GM21390 (cell line): ENCODE results near the gene ATG101.
A peak's percentile ranks its signal among the peaks of the same experiment; 100 is the strongest.

Source experiments
- ATAC-seq: cut with Tn5 transposase; IDR thresholded peaks from one replicate; pipeline ENCODE4 v1.9.1; 2021; ENCODE audit not compliant: unreplicated experiment

Gene ATG101

GRCh38 chr12:52079576-52080402 lies 10.0 kb downstream of the ATG101 start, which contains the start of gene SMIM41:
SMIM41 (plus strand) TSS chr12:52079704; CDS start chr12:52079780, 76 bp downstream.
- no peak for ATAC-seq

- no peak for ATAC-seq
Measured at GRCh38 chr12:52080403-52081251, 10.8 kb downstream of the ATG101 start.

GRCh38 chr12:52081263-52081733 lies 11.5 kb downstream of the ATG101 start:
- ATAC-seq: peak; percentile 74

- no peak for ATAC-seq
Measured at GRCh38 chr12:52082026-52082668, 12.4 kb downstream of the ATG101 start.

GRCh38 chr12:52082669-52082987 lies 12.8 kb downstream of the ATG101 start:
- no peak for ATAC-seq

- no peak for ATAC-seq
Measured at GRCh38 chr12:52082988-52083637, 13.3 kb downstream of the ATG101 start.

GRCh38 chr12:52083638-52083996 lies 13.8 kb downstream of the ATG101 start:
- no peak for ATAC-seq

- ATAC-seq: no peak
Measured at GRCh38 chr12:52084491-52085231, 14.9 kb downstream of the ATG101 start.

GRCh38 chr12:52085682-52086180 lies 16.0 kb downstream of the ATG101 start:
- ATAC-seq: no peak

- ATAC-seq: no peak
Measured at GRCh38 chr12:52086366-52086765, 16.6 kb downstream of the ATG101 start.

GRCh38 chr12:52086944-52087835 lies 17.4 kb downstream of the ATG101 start:
- no peak for ATAC-seq

GRCh38 chr12:52087961-52088820 lies 18.4 kb downstream of the ATG101 start:
- peak; percentile 48 for ATAC-seq

GRCh38 chr12:52089491-52089890 lies 19.7 kb downstream of the ATG101 start:
- no peak for ATAC-seq

- ATAC-seq: no peak
Measured at GRCh38 chr12:52090291-52090690, 20.5 kb downstream of the ATG101 start.

GRCh38 chr12:52091061-52091460 lies 21.3 kb downstream of the ATG101 start:
- ATAC-seq: no peak

GRCh38 chr12:52091869-52092268 lies 22.1 kb downstream of the ATG101 start:
- no peak for ATAC-seq

- ATAC-seq: no peak
Measured at GRCh38 chr12:52093346-52093745, 23.6 kb downstream of the ATG101 start.
